A549 (cell line): ENCODE data around the gene IGF1R.

Experiments used
- CBX2 ChIP-seq: fragments of 200-600 bp; sonication (generic); IDR thresholded peaks from 2 replicates; pipeline ENCODE4 v1.6.1; 2016; ENCODE audit warnings: low read depth, mild to moderate bottlenecking, borderline replicate concordance
- CTCF ChIP-seq: fragments of >200 bp; sonication (Bioruptor Twin); formaldehyde crosslinking; IDR thresholded peaks from 3 replicates; pipeline ENCODE4 v1.5.1; 2016
- RCOR1 ChIP-seq: fragments of 150-350 bp; IDR thresholded peaks from 2 replicates; pipeline ENCODE4 v1.6.1; 2014; ENCODE audit warnings: antibody characterized with exemption, low read length, low read depth

DNA sequence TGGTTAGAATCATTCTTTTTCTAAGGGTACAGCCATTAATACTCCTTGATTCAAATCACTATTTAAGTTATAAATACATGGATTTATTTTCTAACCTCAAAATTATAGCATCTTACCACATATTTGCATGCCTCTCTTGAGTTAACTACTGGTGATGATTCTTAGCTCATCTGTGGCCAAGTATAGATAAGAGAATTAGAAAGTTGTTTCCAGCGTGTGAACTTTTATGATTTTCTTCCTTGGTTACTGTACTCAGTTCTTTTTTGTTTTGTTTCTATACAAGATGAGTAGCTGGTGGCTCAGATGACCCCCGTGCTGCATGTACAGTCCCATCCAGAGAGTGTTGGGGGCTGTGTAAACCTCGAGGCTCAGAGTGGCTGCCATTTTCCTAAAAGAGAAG is 124.6 kb downstream of the IGF1R start:
- TF ChIP-seq CBX2 (no peak), RCOR1 (no peak), CTCF (no peak)
